ENCODE measurements around the gene PRPH.
"Not testable (repeated sequence)": the region's sequence is repeated elsewhere in the genome, so short reads cannot be mapped to it uniquely, and the experiment has no call there.

Gene PRPH

DNA sequence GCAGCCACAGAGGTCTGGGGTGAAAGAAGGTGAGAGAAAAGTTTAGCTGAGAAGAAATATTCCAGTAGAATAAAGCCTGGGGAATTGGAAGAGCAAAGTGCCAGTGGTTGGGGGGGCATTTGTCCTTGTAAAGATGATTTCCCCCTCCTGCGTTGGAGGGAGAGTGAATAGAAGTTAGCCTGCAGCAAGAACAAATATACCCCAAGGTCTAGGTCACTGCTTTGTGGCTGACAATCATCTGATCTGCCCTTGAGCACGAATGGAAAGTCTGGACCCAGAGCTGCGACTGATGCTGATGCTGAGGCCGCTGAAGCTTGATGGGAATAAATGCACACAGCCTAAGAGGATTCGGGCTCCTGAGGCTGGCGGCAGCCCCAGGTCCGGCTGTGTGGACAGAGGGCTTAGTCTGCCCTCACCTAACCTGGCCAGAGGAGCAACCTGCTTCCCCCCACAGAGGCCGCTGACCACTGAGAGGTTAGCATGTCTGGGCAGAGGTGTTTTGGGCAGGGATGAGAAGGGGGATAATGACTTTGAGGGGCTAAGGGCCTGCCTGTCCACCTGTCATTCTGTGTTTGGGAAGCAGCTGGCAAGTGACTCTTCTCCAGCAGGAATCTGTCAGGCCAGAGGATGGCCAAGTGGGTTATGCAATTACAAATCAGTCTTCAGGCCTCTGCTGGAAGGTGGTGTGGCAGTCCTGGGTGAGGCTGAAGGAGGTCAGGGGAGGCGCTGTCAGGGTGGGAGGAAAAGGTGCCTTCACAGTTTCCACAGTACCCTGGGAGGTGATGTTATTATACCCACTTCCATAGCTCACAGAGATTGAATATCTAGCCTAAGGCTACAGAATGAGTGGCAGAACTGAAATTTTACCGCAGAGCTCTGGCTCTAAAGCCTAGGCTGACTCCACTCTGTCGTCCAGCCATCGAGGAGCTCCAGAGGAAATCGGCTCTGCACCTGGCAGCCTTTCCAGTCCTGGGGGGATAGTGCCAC, 18.4 kb upstream of the PRPH start:
- DNase-seq: no peak

DNA sequence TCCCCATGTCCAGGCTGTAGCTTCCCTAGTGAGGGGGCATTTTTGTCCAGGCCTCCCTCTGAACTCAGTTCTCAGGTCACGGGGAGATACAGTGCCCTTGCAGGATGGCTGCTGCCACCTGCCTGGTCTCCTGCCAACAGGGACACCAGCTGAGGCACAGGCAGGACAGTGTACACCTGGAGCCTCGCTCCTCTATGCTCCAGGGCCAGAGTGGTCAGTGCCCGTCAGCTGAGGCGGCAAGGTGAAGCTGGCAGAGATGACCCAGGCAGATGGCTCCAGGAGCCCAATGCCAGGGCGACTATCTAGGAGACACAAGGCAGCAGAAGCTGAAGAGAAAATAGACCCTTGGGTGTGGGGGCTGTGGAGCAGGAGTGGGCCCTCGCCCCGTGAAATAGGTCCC, 17.5 kb upstream of the PRPH start:
- no peak for DNase-seq

DNA sequence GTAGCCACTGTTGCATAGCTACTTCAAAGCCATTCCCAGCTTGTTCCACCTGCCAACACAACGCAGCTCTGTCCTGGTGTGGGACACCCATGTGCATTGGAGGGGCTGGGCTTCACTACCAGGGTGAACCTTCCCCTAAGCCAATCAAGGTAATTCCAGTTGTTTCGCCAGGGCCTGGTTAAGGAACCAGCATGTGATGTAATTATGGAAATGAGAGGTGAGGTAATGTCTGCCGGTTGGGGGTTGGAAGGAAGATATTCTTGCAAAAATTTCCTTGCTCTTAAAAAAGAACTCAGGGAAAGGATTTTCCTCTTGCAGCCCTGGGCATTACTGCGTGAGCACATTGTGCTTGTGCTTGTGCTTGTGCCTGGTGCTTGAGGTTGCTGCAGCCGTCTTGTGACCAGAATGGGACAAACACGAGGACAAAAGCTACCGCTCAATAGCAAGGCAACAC, 15.2 kb upstream of the PRPH start:
- DNase-seq: no peak

DNA sequence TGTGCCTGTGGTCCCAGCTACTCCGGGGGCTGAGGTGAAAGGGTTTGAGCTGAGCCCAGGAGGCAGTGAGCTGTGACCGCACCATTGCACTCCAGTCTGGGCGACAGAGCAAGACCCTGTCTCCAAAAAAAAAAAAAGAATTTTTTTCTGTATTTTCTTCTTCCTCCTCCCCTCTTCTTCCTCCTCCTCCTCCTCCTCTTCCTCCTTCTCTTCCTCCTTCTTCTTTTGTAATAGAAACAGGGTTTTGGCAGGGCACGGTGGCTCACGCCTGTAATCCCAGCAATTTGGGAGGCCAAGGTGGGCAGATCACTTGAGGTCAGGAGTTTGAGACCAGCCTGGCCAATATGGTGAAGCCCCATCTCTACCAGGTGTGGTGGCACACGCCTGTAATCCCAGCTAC, 14.4 kb upstream of the PRPH start:
- DNase-seq: not testable (repeated sequence)

DNA sequence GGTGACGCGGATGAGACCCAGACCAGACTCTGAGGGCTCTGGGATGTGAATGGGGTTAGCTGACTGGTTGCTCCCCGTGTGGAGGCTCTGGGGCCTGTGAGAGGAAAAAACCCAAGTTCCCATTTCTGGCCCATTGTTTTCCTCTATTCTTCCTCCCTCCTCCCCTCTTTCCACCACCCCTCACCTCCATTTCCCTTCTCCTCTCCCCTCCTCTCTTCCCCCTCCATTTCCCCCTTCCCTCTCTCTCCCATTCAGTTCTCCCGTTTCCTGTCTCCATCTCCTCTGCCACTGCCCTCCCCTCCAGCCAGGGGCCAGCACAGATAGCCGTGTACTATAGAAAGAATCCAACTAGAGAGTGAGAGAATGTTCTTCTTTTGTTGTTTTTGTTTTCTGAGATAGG, 12.6 kb upstream of the PRPH start:
- DNase-seq: no peak

DNA sequence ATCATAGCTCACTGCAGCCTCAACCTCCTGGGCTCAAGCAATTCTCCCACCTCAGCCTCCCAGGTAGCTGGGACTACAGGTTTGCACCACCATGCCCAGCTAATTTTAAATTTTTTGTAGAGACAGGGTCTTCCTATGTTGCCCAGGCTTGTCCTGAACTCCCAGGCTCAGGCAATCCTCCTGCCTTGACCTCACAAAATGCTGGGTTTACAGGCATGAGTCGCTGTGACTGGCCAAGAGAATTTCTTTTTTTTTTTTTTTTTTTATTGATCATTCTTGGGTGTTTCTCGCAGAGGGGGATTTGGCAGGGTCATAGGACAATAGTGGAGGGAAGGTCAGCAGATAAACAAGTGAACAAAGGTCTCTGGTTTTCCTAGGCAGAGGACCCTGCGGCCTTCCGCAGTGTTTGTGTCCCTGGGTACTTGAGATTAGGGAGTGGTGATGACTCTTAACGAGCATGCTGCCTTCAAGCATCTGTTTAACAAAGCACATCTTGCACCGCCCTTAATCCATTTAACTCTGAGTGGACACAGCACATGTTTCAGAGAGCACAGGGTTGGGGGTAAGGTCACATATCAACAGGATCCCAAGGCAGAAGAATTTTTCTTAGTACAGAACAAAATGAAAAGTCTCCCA, 12.1 kb upstream of the PRPH start:
- DNase-seq: not testable (repeated sequence)

DNA sequence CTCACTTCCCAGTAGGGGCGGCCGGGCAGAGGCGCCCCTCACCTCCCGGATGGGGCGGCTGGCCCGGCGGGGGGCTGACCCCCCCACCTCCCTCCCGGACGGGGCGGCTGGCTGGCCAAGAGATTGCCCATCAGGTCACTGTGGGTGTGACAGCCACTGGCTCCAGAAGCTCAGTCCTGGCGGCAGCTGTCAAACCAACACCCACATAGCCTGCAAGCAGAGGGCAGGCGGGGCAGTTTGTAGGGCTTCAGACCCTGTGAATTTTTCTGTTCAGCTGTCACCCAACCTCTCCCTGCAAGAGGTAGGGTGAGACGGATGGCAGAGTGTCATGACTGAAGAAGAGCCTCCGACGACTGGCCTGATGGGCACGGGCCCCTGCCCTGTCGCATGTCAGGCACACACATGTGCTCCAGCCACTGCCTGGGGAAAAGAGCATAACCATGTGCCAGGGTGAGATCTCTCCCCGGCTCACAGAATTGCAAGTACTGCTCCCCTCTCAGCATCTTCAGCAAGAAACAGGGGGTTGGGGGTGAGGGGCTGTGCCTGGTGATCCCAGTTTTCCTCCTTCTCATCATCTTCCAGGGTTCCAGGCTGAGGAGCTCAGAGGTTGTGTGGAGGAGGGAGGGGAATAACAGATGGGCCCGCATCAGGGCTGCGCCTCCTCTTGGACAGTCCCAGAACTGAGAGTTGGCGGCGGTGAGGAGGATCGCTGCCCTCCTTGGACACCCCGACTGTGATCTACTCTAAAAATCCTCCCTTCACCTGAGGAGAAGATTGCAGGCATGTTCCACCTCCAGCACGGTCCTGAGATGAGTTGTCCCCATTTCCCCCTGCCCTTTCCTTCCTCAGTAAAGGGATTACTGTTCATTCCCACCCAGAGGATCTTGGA, 11.2 kb upstream of the PRPH start:
- DNase-seq: no peak

DNA sequence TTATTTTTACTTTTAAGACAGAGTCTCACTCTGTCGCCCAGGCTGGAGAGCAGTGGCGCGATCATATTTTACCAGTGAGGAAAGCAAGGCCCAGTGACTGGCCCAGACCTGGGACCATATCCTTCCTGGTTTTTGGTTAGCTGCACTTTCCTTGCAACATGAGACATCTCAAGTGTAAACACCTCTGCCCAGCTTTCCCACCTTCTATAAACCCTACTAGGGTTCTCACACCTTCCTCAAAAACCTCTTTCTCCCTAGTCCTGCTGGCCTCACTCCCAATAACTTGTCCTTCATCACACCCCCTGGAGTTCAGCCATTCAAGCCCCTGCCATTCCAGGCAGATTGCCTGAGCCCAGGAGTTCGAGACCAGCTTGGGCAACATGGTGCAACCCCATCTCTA, 10.3 kb upstream of the PRPH start:
- DNase-seq: no peak

DNA sequence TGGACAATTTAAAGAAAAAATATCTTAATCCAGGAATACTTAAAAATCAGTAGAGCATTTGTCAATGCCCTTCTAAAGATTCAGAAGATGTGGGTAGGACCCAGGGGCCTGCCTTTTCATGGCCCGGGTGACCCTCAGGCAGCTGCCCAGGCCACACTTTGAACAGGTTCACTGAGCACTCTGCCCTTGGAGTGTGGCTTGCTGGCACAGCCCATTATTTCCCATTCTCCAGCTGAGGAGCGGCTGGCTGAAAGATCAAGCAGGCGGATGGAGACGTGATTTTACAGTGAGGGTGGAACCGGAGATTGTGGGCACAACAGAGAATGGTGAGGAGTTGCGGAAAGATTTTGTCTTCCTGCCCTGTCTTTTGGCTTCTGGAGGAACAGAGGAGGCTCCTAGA, 7.1 kb upstream of the PRPH start:
- DNase-seq: no peak

DNA sequence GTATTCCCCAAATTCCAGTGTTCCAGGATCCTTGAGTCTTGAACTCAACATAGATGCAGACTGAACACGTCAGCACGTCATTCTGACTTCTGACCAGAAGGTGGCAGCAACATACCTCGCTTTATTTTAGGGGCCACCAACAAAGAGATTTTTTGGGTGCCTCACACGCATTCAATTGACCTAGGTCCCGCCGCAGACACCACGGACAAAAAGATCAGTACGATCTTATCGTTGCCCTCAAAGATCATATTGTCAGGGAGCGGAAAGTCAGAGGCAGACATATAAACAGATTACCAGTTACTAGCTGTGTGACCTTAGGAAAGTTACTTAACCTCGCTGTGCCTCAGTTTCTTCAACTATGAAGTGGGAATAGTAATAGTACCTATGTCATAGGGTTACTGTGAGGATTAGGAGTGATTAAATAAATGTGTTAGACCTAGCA, 6.5 kb upstream of the PRPH start:
- peak; percentile 64 for DNase-seq

DNA sequence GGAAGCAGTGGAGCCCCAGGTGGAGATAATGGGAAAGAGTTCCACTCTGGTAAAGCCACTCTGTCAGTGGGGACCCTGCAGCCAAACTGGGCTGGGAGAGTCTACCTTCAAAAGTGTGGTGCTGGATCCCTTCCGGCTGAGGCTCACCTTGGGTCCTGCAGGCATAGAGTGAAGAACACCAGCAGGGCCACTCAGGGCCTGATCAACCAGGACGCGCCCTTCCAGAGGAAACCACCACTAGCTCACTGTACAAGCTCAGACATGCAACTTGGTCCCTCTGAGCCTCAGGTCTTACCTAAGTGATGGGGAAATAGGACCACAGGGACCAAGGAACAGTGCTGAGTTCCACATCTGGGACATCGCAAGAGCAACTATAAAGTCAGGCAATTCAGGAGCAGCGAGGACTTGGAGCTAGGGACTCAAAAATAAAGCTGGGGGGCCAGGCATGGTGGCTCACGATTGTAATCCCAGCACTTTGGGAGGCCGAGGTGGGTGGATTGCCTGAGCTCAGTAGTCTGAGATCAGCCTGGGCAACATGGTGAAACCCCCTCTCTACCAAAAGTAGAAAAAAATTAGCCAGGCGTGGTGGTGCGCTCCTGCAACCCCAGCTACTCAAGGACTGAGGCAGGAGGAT, 5.9 kb upstream of the PRPH start:
- no peak for DNase-seq

DNA sequence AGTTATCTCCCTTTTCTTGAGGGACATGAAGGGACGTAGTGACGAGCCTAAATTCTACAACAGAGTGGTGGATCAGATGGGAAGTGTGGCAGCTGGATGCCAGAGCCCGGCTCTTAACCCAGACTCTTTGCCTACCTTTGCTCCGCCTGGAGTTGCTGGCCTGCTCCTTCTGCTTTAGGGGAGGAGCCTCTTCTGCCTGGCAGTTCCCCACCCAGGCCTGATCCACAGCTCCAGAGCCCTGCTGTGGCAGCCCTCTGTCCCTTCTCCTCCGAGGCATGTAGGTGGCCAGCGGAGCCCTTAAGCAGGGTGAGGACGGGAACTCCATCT, 2.3 kb upstream of the PRPH start:
- no peak for DNase-seq

DNA sequence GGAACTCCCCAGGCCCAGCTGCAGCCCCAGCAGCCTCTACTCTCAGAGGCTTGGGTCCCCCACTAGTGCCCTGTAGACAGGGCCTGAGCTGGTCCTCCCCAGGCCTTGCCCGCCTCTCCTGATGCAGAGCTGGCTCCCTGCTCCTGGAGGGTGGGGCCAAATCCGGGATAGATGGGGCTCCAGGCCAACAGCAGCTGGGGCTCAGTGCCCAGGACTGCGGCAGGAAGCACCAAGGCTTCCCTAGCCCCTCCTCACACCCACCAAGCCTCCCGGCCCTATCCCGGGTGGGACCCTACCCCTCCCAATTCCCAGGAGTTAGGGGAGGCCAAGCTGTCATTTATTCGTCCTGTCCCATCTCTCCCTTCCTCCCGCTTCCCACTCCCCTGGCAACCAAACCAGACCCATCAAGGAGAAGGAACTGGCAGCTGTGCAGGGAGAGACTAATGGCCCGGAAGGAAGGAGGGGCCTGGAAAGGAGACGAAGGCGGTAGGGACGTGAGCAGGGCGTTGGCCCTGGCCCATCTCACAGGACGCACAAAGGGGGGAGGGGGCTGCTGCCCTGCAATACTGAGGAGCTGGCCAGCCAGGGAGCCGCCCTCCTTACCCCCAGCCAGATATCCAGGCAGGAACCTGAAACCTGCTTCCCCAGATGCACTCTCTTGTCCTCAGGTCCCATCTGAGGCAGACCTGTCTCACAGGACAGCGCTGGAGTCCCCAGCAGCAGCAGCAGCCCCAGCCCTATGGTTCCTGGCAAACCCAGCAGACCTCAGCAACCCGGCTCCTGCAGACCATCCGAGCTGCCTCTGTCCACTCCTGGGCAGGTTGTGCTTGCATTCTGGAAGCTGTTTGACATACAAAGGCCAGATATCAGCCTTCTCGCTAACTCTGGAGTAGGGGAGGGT, 1.6 kb upstream of the PRPH start:
- no peak for DNase-seq

DNA sequence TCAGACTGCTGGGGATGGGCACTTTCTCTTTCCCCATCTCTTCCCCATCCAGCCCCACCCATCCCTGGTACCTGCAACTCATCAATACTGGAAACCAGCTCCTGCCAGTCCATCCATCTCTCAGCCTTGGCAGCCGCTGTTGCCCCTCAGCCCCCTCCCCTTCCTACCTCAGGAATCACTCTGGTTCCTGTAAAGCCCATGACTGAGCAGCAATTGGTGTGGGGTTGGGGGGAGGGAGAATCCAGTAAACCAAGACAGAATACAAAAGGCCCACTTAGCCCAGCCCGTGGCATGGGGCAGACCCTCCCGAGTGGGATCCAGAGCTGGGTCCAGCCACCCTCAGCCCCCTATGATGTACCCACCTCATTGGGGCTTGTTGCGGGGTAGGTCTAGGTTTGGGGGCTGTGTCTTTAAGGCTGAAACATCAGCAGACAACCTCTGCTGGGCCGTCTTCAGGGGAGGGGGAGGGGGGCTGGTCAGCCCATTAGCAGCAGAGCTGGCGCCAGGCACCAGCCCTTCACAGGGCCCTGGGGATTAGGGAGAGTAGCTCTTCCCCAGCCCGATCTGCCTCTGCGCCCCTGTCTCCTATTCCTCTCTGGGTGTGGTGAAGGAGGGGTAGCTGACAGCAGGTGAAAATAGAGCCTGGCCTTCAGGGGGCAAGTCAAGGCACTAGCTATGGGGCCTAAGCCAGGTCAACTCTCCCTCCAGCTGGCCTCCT, 702 bp upstream of the PRPH start:
- DNase-seq: no peak

DNA sequence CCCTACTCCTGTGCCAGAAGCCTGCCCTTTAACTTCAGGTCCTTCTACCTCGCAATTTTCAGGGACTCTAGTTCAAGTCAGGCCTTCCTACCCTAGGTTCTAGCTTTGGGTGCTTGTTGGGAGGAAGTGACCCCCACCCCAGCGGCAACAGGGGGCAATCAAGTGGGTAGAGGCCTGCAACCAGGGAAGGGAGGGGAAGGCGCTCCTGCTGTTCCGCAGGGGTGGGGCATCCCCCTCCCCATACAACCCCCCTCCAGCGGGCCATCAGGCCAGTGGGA, 204 bp upstream of the PRPH start:
- DNase-seq: no peak

DNA sequence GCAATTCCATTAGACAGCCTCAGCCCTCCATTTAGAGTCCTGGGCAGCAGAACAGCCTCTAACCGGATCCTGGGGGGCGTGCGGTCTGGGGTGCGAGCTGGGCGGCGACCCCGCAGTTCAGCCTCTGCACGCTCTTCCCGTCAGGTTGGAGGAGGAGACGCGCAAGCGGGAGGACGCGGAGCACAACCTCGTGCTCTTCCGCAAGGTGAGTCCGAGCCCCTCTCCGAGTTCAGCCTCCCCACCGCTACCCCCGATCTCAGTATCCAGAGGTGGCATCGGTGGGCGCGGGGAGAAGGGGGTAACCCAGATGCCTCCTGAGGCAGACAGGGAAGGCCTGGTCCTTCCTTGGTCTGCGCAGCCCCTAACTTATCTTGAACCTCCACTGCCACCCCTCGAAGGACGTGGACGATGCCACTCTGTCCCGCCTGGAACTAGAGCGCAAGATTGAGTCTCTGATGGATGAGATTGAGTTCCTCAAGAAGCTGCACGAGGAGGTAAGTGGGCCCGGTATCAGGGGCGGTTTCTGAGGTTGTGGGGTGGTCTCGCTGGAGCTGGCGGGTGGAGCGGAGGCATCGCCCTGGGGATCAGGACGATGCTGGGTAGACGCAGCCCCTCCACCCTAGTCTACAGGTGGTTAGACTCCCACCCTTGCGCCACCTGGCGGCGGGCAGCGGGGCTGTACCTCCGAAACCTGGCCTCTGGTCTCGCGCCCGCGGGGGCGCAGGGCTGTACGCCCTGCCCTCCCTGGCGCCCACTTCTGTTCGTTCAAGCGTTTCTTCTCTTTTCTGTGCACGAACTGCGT, 1.3 kb downstream of the PRPH start:
- DNase-seq: peak; percentile 48

DNA sequence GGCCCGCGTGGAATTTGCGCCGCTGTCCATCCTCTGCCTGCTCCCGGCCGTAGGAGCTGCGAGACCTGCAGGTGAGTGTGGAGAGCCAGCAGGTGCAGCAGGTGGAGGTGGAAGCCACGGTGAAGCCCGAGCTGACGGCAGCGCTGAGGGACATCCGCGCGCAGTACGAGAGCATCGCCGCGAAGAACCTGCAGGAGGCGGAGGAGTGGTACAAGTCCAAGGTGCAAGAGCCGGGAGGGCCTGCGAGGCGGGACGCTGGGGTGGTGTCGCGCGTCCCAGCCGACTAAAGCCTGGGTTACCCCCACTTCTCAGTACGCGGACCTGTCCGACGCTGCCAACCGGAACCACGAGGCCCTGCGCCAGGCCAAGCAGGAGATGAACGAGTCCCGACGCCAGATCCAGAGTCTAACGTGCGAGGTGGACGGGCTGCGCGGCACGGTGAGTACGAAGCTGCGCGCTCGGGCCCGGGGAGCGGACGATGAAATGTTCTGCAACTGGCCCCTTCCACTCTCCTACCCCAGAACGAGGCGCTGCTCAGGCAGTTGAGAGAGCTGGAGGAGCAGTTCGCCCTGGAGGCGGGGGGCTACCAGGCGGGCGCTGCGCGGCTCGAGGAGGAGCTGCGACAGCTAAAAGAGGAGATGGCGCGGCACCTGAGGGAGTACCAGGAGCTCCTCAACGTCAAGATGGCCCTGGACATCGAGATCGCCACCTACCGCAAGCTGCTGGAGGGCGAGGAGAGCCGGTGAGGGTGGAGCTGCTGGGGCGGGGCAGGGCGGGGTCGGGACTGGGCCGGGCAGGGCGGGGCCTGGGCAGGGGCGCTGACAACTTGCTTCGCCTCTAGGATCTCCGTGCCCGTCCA, 2.1 kb downstream of the PRPH start:
- DNase-seq: no peak

DNA sequence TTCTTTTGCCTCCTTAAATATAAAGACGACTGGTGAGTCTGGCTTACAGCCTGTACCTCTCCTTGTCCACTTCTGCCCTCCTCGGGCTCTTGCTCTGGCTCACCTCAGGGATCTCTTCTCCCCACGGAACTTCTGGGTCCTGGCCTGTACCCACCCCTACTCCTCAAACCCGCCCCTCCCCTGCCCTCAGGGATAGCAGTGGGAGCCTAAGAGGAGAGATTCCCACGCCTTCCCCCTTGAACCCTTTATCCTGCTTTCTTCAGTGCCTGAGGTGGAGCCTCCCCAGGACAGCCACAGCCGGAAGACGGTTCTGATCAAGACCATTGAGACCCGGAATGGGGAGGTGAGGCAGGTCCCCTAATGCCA, 2.7 kb downstream of the PRPH start:
- DNase-seq: no peak

DNA sequence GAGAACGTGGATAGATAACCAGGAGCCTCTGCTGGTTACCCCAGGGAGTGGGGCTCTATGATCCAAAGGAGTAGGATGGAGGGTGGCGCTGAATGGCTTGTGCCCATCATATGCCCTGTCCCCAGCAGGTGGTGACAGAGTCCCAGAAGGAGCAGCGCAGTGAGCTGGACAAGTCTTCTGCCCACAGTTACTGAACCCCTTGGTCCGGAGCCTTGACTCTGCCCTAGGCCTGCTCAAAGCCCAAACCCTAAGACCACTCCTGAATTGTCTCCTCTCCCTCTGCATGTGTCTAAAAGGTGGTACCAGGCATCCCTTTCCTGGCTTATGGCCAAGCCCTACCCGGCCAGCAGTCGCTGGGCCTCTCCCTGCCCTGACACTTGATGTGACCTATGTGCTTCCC, 3.2 kb downstream of the PRPH start:
- DNase-seq: no peak

DNA sequence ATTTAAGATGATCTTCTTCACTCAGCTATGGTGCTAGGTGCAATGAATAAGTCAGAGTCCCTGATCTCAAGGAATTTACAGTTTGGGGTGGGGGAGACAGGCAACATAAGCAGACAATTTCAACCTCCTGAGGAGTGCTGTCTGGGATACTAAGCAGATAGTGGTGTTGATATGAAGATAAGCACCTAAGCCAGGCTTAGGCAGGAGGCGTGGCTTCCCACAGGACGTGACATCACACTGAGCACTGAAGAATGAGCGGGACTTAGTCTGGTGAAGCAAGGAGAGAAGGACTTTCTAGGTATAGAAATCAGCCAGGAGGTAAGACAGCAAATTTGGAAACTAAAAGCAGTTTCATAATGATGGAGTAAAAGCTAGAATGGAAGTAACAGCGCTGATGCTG, 6.8 kb downstream of the PRPH start:
- no peak for DNase-seq
